NK-92 (cell line): ENCODE measurements around the gene PPP1R26.

Experiments used
- DNase-seq: peaks from one replicate; lab custom pipeline; 2025; ENCODE audit not compliant: unreplicated experiment; lab: John Stamatoyannopoulos, UW

Gene PPP1R26

DNA sequence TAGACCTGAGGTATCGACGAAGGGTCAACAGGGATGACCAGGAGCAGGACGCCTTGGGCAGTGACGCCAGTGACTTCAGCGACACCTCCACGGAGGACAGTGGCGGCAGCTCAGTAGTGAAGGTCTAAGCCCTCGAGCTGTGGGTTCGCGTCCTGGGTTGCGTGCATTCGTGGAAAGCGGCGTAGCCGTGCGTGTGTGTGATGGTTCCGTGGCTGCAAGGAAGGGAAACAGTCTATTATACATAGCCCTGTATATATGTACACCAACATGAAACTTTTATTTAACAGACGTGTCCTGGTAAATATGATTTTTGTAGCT lies 8.4 kb downstream of the PPP1R26 start:
- DNase-seq: no peak

DNA sequence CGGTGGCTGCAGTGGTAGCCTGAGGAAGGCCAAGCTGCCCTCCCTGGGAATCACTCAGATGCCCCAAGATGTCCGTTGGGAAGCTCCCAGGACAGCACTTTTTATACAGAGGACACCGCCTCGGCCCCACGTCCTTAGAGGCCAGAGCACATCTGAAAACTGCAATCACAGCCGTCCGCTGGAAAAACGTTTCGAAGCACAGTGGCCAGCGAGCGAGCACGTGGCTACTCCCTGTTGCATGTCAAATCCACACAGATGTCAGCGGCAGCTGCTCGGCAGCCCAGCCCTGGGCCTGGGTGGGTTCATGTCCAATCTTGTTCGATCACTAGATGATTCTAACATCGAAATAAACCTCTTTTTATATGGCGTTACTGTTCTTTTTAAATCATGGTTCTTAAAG lies 8.9 kb downstream of the PPP1R26 start:
- no peak for DNase-seq

DNA sequence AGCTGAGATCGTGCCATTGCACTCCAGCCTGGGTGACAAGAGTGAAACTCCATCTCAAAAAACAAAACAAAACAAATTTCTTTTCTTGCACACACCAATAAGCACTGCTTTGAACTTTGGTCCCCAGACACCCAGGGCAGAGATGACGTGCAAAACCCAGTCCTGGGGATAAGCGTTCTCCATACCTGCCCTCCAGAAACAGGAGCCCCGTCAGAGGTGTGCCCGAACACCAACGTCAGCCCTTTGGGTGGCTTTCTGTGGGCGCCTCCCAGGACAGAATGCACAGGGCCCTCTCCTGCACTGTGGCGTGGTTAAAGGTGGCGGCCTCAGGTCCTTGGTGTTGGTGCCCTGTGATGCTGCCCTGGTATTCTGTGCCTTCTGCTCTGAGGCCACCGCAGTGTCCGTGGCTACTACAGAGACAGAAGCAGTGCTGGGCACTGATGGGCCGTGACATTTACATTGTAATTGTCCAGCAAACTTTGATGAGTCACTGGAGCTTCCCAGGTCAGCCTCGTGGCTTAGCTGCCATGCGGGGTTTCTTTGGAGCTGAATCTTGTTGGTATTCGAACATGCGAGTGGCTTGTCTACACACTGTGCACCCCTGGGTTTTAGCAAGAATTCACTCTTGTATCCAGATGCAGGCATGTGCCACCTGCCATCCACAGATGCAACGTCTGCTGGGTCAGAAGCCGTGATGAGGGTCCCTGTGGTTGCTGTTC lies 9.8 kb downstream of the PPP1R26 start:
- DNase-seq: no peak

DNA sequence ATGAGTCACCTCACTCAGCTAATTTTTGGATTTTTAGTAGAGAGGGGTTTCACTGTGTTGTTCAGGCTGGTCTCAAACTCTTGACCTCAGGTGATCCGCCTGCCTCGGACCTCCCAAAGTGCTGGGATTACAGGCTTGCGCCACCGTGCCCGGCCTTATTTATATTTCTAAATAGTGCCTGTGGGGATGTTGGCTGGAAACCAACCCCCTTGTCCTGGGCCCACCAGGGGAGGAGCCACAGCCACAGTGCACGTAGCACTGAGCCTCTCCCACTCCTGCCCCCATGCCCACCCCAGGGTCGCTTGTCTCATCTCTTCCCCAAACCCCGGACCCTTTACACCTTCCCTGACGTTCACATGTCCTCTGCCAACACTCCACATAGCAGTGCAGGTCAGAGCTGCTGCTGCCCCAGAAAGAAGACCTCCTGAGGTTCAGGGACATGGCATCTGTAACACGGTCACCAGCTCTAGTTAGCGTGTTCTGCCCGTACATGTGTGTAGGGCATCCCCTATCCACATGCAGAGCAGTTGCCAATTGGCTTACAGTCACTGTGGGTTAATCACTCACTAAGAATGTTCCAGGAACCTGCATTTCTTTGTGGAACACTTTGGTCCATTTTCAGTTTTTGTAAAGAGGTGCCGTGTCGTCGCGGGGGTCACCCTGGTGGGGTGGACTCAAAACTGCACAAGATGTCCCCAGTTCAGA lies 10.7 kb downstream of the PPP1R26 start:
- DNase-seq: no peak

DNA sequence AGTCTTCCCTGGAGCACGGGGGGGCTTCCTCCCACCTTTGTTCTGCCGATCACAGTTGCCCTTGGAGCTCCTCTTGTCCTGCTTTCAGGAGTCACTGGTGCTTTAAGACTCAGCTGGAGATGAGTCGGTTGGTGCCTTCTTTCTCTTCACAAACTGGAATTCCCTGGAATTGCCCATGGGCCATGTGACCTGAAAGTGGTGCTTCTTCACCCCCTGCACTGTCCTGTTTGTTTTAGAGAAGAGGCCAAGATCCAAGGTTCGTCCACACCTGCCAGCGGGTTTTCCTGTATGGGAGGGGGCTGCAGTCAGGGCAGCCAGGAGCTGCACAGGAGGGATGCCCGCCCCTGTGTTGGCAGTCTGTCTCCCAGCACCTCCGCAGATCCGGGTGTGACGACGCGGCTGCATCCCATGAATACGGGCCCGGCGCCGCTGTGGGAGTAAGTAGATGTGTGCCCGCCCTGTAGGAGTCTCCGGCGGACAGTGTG lies 11.4 kb downstream of the PPP1R26 start:
- DNase-seq: no peak

DNA sequence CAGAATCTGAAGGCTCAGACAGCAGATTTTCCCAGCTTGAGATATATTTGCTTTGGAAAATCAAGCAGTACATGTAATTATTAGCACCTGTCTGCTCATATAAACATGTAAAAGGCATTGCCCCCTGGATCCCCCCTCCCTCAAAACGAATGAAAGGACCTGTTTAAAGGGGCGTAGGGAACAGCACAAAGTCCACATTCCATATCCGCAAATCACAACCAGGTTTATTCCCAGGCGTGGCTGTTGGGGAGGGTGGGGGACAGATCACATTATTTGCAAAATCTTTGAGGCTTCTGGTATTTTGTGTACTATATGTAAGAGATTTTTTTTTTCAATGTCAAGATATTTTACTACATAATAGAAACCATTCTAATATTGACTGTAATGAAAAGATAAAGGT lies 12.2 kb downstream of the PPP1R26 start:
- no peak for DNase-seq

DNA sequence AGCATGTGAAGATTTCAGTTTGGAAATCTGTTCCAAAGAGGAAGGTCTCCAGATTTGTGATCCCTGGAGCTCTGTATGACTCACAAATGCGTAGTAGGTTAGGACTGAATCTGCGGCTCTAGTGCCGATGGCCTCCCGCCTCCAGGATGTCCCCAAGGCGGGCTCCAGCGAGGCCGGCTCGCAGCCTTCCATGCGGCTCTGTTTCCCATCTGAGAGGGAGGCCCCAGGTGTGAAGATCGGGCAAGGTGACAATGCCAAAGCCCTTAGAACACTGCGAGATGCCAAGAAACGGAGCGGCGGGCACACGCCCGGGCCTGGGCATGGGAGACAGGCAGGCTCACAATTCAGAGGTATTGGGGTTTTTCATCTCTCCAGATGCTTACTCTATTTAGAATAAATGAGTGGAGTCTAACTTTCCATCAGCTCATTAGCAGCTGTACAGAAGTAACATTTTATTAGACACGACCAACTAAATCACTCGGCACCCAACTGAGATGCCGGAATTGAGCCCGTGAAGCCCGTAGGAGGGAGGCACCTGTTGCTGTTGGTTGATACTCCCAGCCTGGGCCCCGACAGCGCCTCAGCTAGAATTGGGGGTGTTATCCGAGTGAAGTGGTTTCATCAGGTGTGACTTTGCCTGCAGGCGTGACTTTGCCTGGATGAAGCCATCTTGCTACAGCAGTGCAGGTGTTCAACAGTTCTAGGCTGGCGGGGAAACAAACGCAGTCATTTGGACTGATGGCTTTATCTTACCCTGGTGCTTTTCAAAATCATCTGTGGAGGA lies 13.5 kb downstream of the PPP1R26 start:
- DNase-seq: no peak

DNA sequence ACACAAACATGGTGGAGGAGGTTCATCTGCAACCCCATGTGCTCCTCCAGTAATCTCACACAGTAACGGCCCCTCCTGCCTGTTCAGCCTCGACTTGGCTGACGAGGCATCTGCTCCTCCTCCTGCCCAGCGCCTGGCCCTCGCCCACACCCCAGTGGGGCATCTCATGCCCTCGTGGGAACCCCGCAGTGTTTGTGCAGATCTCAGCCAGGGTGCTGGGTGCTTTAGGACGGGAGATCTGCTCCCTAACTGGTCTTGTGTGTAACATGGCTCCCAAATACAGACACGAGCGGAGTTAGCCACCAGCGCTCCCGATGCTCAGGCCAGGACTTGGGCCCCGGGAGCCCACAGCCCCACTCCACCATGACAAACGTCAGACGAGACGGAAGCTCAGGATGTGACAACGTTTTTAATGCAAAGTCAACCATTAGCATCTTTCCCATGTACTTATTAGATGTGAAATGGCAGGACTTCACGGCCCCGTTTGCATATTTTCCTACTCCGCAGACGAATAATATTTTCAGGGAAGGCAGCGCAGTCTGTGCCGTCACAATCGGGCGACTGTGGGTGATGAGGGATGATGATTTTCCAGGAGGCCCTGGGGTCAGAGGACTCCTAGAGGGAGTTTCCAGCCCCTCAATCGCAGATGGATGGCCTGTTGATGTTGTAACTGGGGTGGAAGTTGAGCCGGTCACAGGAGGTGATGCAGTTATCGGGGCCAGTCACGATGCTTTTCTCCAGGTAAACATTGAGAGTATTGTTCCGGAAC lies 15.4 kb downstream of the PPP1R26 start:
- DNase-seq: no peak

DNA sequence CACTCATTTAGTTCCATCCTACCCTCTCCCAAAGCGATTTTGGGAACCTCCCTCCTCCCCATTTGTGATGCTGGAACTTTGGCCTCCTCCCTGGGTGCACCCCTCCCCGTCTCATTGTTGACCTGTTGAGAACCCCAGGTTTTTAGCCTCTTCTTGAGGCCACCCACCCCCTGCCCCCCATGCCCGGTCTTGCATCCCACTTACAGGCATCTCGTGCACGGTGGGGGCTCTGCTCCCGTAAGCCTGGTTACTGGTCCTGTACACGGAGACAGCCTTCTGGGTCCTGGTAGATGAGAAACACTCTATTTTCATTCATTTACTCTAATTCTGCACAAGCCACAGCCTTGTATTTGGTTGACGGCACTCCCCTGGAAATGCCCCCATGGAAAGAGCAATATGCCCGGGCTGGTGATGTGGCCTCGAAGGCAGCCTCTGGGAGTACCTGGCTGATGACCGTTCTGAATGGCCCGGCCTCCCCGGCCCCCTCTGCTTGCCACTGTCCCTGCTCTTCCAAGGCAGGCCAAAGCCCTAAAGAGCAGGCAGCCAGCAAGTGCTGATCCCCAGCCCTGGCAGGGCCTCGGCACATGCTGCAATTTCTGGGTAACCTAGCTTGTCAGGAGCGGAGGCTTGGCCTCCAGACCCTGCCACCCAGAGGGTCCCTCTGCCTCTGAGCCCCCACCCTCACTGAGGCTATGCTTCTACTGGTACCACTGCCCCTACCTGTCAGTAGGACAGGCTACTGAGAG lies 19.0 kb downstream of the PPP1R26 start:
- no peak for DNase-seq

DNA sequence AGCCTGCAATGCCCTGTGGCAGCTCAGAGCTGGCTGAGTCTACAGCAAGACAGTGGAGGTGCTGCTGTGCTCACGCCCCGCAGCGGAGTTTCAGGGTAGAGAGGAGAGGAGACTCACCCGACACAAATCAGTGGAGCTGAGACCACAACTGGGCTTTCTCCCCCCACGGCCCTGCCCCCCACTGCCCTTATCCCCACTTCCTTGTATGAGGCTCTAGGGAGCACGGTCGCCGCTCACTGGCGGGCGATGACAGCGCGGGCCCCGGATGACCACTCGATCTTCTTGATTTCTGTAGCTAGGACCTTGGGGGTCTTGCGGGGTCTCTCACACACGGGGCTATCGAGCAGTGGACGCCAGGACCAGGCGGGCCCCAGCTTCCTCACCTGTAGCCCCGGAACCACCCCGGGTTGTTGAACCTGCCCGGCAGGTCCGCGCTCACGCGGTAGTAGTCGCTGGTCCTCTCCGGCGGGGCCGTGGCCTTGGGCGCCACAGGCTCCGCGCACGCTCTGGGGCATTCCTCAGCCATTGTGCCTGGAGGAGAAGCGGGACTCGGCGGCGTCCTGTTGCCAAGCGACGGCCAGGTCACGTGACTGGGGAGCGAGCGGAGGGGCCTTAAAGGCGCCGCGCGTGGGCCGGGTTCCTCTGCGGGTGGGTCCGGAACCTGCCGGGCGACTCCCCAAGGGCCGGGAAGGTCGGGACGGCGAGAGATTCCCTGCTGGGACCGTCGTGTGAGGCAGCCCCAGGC lies 19.9 kb downstream of the PPP1R26 start:
- no peak for DNase-seq

DNA sequence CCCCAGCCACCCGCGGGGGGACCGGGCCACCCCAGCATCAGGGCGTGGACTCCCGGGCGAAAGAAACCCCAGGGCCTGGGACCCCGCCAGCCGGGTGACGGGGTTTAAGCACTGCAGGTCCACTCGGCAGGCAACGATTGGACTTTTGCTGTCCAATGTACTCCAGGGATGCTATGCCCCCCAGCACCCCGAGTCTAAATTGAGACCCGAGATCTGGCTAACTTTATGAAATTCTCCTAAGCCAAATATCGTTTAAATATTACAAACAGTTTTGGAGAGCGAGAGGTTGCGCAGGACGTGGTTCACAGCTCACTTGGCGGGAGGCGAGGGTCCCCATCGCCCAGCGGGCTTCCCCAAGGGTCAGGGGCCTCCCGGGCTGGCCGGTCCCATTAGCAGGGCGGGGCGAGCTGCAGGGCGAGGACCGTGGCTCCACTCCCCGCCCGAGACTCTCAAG lies 20.5 kb downstream of the PPP1R26 start:
- no peak for DNase-seq

DNA sequence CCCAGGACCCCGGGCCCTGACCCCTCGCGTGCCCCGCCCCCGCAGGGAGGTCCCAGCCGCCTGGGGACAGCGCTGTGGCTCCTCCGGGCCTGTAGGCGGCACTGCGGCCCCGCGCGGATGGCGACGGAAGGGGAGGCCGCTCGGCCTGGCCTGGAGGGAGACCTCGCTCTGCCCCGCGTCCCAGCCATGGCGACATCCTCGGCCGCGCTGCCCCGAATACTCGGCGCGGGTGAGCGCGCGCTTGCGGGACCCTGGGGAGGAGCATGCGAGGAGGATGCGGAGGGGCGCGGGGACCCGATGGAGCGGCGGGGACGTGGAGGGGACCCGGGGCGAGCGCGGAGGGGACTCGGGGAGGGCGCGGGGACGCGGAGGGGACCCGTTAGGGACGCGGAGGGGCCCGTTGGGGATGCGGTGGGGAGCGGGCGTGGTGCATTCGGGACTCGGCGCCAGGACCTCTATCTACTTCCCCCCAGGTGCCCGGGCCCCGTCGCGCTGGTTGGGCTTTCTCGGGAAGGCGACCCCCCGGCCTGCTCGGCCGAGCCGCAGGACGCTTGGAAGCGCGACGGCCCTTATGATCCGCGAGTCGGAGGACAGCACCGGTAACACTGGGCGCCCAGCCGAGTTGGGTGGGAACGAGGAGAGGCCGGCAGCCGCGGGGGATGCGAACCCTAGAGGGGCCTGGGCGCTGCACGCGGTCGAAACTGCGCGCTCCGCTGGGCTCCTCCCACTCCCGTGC lies 21.1 kb downstream of the PPP1R26 start, which contains the start of gene MRPS2:
TSS of gene MRPS2 (plus strand) at position 158 of the 736 bp plus-strand sequence. CDS start at position 187, 29 bp downstream.
- no peak for DNase-seq

DNA sequence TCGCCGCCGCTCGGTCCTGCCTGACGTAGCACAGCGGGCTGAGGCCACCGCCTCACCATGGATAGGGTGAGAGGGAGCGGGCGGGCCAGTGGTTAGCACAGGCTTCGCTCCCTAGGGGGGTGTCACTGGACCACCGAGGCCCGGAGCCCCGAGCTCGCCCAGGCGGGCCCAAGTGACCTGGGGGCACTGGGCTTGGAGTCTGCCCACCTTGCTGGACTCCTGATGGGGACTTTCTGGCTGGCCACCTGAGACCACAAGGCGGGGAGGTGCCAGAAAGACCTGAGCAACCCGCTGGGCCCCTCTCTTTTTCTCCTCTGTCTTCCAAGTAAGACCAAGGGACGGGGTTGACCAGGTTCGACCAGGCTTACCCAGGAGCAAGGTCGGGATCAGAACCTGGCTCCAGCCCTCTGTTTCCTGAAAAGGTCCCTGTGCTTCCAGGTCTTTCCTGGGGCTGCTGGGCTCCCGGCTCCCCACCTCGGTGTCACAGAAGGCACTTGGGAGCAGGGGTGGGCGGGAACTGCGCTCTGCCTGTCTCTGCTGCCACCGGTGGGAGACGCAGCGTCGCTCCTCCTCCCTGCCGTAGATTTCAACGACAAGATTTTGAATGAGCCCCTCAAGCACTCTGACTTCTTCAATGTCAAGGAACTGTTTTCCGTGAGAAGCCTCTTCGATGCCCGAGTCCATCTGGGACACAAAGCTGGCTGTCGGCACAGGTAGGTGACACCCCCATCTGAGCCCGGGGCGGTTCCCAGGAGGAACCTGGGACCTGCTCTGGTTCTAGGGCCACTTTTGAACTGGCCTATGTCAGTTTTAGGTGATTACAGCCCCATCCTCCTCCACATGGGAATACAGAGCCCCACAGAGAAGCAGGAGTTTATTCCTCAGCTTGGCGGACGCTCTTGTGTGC lies 21.9 kb downstream of the PPP1R26 start:
- no peak for DNase-seq

DNA sequence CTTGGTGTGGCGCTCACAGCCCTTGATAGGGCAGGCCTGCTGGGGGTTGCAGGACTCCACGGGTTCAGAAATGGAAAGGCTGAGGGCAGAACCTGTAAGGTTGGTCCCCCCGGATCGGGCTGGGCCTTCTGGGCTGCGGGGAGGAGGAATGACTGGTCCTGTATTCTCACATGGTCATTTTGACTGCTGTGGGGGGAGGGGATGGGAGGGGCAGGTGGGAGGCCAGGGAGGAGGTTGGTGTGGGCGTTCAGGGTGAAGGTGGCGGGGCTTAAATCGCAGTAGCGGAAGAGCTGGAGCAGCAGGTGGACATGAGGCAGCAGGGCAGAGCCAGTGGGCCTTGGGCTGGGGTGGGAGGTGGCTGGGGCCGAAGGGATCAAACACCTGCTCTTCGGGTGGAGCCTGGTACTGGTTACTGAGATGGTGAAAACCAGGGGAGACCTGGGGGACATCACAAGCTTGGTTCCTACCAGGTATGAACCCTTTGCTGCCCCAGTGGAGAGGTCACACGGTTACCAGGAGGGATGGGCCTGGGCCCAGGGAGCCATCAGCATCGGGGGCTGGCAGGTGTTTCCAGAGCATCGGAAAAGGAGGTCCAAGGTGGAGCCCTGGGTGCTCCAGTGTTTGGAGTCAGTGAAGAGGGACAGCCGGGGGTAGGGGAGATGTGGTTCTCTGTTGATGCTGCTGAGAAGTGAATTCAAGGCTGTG lies 22.7 kb downstream of the PPP1R26 start:
- DNase-seq: no peak

DNA sequence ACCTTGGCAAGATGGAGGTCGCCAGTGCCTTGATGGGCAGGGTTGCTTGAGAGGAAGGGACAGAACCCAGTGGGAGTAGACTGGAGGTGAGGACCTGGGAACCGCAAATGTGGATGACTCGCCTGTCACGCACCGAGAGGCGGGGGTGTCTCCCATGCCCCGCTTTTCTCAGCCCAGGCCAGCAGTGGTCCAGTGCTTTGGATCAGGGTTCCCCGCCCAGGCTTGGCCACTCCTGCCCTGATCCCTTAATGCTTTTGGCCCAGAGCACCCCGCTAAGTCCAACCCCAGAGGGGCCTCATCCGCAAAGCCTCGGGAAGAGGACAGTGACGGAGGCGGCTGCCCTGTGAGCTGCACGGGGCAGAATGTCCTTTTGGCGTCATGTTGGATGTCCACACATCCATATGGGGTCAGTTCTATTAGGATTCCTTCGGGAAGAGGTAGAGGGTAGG lies 23.3 kb downstream of the PPP1R26 start:
- no peak for DNase-seq

DNA sequence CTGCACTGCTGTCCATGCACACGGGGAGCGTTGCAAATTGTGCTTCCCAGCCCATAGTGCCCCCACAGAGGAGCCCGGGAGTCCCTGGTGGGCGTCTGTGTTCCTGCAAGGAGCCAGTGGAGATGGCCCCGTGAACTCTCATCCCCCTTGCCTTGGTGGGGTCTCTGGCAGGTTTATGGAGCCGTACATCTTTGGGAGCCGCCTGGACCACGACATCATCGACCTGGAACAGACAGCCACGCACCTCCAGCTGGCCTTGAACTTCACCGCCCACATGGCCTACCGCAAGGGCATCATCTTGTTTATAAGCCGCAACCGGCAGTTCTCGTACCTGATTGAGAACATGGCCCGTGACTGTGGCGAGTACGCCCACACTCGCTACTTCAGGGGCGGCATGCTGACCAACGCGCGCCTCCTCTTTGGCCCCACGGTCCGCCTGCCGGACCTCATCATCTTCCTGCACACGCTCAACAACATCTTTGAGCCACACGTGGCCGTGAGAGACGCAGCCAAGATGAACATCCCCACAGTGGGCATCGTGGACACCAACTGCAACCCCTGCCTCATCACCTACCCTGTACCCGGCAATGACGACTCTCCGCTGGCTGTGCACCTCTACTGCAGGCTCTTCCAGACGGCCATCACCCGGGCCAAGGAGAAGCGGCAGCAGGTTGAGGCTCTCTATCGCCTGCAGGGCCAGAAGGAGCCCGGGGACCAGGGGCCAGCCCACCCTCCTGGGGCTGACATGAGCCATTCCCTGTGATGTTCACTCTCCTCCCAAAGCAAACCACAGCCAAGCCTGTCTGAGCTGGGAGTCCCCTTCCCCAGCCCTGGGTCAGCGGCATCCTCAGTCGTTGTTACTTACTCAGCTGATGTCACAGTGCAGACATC lies 24.0 kb downstream of the PPP1R26 start:
- no peak for DNase-seq
